Suppressor macrophage (primary cell): ENCODE results near the gene MET.
"Not testable (repeated sequence)": the region's sequence is repeated elsewhere in the genome, so short reads cannot be mapped to it uniquely, and the experiment has no call there.

ENCODE experiments used
- DNase-seq, 4 experiments: peaks; one replicate each; pipeline ENCODE4 v3.0.0-alpha.2; 2020 to 2022

MET gene

DNA sequence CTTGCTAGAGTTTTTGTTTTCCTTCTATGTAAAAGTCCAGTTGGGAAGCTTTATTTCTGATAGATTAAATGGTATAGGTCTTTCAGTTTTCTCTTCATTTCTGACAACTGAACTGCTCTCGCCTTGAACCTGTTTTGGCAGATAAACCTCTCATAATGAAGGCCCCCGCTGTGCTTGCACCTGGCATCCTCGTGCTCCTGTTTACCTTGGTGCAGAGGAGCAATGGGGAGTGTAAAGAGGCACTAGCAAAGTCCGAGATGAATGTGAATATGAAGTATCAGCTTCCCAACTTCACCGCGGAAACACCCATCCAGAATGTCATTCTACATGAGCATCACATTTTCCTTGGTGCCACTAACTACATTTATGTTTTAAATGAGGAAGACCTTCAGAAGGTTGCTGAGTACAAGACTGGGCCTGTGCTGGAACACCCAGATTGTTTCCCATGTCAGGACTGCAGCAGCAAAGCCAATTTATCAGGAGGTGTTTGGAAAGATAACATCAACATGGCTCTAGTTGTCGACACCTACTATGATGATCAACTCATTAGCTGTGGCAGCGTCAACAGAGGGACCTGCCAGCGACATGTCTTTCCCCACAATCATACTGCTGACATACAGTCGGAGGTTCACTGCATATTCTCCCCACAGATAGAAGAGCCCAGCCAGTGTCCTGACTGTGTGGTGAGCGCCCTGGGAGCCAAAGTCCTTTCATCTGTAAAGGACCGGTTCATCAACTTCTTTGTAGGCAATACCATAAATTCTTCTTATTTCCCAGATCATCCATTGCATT lies 27.1 kb downstream of the MET start:
- DNase-seq, result no peak

DNA sequence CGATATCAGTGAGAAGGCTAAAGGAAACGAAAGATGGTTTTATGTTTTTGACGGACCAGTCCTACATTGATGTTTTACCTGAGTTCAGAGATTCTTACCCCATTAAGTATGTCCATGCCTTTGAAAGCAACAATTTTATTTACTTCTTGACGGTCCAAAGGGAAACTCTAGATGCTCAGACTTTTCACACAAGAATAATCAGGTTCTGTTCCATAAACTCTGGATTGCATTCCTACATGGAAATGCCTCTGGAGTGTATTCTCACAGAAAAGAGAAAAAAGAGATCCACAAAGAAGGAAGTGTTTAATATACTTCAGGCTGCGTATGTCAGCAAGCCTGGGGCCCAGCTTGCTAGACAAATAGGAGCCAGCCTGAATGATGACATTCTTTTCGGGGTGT lies 27.7 kb downstream of the MET start:
- DNase-seq, result no peak

DNA sequence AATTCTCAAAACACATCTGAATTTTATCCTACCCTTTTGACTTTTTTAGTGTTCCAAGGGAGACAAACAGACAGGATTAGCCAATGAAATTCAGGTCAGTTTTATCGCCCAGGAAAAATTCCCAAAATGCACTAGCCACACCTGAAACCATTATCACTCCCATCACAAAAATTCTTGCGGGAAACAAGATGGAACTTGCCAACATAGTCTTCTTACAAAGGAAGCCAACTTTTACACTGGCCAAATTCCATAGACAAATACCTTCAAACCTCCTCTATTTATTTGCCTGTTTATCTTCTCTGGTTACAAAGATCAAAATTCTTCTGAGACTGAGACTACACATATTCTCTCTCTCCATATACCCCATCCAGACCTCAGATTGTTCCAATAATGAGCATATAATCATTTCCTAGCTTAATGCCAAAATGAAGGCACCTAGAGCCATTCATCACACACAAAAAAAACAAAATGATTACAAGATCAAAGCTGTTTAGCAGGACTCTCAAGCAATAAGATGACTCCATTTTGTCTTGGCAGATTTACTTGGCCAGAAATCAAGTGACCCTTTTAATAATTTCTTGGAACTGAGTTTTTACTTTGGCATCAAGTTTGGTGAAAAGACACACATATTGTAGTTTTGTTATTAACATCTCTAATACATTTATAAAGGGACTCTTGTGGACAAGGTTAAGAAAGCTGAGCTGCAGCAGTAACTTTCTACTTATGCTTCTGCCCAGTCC lies 30.2 kb downstream of the MET start:
- DNase-seq, result no peak

DNA sequence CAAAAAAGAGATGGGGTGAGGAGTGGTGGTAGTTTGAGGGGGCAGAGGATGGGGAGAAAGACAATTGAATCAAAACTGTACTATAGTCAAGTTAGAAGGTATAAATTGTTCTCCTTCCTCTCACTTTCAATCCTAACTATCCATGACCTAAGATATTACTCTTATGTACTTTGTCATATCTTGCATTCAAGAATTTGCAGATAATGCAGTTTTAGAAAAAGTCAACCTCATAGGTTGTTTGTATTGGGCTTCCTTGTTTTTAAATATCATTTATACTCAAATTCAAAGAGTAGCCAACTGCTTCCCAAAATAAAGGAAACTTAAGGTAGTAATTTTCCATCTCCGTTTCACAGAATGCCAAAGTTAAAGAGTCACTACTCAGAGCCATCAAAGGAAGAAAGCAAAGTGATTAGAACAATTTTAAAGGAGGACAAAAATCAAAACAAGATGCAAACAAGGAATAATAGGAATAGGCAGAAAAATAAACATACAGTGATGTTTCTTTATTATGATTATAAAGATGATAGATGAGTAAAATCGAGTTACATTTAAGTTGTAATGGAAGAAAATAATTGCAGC lies 32.7 kb downstream of the MET start:
- no peak for DNase-seq

DNA sequence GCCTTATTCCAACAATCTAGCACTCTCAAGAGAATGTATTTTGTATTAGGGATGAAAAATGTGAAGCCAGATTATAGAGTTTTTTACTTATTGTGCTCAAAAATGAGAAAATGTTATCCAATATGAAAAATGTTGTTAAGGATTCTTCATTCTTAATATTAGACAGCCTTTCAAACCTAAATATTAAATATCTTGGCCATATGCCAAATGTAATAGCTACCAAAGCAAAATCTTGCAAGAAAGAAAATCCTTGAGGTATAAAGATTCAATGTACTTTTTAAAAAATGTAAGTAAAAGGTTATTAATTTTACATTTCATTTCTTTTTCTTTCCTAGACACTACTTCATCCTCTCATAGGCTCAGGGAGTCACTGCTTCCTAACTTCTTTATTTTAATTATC lies 33.4 kb downstream of the MET start:
- no peak for DNase-seq

DNA sequence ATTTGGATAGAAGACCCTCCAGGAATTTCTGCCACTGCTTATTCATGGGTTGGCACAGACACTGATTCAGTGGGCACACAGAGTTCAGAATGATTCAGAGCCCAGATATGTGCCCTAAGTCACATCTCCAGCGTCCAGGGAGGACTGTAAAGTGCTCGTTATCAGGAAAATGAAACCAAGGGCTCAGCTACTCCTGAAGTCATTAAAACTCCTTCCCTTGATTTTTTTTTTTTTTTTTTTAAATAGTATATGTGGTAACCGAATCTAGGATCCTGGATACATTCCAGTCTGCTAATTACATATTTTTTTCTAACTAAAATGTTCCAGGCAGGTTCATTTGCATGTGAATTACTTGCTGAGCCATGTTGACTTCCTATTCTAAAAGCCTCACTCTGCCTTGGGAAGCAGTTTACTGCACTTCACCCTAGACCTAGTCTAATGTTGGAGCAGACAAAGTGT lies 34.7 kb downstream of the MET start:
- DNase-seq, result no peak

DNA sequence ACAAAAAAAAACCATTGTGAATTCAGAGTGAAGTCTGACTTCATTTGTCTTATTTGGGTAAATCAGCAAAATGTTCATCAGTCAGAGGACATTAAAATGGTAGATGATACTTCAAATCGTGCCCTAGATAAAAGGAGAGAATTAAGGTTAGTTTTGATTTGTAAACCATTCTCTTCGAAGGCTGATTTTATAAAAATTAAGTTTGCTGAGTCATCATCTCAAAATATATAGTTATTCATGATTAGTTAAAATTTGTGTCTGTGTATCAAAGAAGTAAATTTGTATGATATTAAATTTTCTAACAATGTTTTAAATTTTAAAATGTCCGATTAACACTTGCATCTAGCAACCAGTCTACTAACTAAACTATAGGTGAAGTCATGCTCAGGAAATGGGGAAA lies 35.3 kb downstream of the MET start:
- no peak for DNase-seq

DNA sequence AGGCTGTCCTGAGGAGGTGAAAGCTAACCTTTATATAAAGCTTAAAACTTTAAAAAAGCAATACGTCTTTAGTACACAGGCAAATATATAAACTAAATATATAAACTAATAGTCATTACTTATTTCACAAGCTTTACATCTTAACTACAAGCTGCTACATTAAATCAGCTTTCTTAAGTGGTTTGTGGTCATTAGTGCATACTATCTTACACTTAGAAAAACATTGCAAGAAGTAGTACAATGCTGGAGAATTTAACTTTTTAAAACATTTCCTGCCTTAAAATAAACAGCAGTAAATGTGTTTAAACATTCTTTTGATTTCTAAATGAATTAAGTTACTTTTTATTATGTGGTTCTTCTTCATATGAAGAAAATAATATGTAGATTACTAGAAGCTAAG lies 36.3 kb downstream of the MET start:
- no peak for DNase-seq

DNA sequence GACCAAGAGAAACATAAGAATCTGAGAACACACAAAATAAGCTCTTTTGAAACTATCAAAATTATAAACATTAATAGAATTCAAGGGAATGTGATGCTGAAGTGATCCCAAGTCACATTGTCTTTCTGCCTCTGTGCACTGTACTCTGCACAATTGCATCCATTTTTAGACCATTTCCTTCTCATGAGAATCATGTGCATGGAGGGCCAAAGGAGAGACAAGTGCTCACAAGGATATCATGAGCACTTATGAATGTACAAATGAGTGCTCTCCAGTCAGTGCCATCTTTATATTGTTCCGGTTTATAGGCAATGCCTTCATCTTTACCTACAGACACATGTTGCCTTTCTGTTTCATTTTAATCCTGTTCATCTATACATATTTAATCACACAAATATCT lies 36.9 kb downstream of the MET start:
- no peak for DNase-seq

DNA sequence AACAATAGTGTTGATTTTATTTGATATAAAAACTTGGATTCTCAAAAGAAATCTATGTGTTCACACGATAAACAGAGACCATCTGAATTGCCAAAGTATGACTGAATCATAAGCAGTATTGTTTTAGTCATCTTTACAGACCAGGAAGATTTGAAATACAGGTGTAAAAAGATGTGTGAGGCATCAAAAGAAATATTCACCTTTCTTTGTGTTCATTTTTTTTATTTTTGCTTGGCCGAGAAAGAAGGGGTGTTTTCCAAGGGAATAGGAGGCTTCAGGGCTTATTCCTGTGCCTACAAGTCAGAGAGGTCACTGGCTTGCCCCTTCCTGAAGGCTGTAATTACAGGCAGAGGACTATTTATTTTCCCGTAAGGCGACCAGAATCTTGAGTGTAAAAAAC lies 37.3 kb downstream of the MET start:
- no peak for DNase-seq

DNA sequence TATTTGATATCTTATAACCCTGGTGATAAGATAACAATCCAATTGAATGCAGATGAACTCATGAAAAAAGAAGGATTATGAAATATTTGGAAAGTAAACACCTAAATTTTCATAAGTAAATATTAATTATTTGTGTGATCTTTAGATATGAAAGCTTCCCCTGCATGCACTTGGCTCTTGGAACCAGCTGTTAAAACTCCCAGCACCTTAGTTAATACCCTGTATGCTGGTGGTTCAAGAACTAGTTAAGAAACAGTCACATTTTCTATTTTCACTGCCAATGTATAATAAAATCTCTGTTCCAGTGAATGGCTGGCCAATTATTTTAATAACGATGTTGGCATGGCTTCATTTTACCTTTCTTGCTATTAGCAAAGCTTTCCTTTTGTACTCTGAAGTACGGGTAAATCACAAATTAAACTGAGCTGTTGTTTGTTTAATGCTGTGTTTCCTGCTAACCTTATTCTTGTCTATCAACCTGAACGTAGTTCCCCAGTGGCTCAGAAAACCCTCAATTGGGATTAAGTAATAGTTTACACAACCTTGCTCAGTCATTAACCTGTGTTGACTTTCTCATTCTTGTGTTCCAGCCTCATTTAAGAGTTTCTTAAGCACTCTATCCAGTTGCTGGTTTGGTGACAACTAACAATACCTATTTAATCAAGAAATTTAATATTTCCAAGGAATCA lies 38.9 kb downstream of the MET start:
- no peak for DNase-seq

DNA sequence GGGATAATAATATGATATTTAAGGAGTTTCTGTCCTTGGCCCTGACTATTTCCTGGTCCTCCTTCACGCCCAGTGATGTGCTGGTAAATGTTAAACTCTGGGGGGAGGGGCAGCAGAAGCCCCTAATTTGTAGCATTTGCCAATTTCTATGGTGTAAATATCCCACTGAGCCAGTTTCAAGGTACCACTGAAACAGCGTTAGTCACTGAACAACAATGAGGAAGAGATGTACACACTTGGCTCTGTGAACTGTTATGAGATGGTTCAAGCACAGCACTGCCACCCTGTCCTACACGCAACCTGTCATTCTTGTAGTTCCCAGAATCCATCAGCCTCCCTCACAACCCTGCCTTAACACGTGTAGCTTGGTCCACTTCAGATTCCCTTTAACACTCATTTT lies 39.8 kb downstream of the MET start:
- no peak for DNase-seq

DNA sequence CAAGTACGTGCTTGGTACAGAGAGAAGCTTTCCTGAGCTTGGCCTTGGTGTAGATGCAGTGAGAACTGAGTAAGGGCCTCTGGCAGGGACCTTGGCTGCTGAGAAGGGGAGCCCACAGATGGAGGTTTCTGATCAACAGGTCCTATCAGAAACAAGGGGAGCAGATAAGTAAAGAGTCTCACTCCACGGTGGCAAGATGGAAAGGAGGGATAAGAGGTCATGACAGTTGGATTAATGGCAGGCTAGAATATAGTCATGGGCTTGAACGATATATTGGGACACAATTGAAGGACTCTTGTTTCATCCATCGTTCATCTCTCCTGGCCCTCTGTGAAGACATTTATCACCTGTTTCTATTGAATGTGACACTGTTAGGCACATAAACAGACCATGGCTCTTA lies 41.5 kb downstream of the MET start:
- no peak for DNase-seq

DNA sequence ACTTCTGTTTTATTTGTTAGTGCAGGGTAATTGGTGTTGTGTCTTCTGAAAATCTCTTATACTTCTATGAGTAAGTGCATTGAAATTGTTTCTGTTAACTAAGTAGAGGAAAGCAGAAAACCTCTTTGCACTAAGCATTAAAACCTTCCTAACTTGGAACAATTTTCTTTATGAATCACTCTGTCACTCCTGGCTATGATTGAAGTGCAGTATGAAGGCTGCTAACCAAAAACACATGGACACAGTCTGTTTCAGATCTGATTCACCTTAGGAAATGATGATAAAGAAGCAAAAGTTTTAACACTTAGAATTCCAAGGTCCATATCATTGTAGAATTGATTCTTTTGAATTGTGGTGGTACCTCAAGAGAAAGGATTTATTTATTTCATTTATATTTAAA lies 41.9 kb downstream of the MET start:
- no peak for DNase-seq

DNA sequence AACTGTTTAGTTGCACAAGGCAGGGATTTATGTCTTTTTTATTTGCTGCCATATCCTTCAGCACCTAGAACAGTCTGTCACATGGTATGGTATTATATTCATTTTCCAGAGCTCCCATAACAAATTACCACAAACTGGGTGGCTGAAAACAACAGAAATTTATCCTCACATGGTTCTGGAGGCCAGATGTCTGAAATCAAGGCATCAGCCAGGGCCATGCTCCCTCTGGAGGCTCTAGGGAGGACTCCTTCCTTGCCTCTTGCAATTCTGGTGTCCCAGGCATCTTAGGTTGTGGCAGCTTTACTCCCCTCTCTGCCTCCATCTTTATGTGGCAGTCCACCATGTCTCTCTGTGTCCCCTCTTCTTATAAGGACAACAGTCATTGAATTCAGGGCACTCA lies 43.1 kb downstream of the MET start:
- DNase-seq, result no peak

DNA sequence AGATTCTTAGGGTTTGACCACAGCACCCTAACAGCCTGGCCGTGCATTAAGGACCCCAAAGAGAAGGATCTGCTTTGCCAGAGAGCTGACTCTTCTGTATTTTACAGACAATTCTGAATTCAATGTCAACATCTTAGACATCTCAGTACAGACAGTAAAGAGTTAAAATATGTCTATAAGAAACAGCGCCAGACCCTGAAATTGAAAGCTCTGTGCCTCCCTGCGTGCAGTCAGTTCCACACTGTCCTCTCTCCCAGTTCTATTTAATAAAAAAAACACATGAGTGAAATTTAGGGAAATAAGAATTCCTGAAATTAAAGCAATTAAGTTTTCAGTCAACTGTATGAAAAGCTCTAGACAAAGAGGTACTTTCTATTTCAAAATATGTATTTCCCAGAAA lies 45.1 kb downstream of the MET start:
- no peak for DNase-seq

DNA sequence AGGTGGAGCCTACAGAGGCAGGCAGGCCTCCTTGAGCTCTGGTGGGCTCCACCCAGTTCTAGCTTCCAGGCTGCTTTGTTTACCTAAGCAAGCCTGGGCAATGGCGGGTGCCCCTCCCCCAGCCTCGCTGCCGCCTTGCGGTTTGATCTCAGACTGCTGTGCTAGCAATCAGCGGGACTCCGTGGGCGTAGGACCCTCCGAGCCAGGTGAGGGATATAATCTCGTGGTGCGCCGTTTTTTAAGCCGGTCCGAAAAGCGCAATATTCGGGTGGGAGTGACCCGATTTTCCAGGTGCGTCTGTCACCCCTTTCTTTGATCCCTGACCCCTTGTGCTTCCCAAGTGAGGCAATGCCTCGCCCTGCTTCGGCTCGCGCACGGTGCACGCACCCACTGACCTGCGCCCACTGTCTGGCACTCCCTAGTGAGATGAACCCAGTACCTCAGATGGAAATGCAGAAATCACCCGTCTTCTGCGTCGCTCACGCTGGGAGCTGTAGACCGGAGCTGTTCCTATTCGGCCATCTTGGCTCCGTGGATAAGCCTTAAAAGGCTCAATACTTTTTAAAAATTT lies 52.0 kb downstream of the MET start:
- DNase-seq, result not testable (repeated sequence)

DNA sequence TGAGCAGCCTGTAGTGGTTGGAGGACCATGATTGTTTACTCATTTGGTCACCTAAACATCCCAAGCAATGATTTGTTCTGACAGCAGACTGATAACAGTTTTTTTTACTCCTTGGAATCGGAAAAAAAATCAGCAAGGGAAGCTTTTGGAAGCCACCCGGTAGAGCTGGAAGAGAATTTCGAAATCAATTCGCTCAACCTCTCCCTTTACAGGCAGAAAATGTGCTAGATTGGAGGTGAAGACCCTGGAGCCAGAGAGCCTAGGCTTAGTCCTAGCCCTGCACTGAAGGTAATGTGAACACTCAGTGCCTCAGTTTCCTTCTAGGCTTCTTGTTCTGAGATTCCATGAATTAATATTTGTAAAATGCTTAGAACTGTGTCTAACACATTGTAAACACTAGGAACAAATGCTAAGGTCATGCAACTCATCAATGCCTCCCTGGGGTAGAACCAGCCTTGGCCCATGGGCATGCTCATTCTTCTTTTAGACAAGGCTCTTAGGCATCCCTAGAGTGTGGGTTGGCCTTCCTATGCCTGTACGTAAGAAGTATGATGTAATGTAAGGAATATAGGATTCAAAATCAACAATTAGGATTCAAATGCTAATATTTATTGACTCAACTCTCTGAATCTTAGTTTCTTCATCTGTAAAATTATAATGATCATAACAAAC lies 52.7 kb downstream of the MET start:
- no peak for DNase-seq

DNA sequence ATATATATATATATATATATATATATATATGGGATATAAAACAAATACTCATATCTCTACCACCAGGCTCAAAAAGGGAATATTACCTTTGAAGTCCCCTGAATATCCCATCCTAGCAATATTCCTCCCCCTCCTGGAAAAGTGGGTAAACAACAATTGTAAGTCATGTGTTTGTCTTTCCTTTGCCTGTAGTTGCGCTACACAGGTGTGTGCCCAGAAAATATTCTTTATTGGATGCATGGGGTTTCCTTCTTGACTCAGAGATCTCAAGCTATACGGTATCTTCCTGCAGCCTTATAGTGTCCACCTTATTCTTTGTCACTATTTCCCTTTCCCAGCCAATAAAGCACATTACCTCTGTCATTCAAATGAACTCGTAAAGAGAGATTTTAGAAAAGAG lies 54.2 kb downstream of the MET start:
- DNase-seq, result no peak

DNA sequence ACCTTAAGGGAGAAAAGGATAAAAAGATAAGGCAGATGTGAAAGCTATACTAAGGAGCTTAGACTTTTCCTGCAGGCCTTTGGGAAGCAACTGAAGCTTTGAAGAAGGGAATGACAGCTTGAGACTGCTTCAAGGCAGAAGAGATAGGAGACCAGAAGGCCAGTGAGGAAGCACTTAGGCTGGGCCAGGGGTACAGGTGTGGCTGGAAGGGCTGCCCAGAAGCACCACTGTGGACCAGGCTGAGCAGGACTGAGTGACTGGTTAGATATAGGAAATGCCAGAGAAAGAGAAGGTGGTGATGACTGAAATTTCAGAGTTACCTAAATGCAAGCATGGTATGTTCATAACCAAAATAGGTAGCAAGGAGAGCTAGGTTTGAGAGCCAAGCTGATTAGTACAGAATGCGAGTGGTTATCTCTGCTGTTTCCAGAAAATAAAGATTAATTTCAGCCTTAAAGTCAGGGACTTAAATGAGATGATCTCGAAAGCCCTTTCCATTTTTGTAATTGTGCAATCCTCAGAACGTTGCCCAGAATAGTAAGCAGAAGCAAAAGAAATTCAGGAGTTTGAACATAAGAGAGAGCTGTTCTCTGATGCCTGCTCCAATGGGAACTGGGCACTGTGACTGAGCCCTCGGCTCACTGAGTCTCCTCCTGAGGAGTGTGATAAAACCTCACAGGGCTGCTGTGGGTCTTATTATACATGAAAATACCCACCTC lies 54.9 kb downstream of the MET start:
- DNase-seq, result peak in 2 of 4 experiments; percentile 15 to 22

DNA sequence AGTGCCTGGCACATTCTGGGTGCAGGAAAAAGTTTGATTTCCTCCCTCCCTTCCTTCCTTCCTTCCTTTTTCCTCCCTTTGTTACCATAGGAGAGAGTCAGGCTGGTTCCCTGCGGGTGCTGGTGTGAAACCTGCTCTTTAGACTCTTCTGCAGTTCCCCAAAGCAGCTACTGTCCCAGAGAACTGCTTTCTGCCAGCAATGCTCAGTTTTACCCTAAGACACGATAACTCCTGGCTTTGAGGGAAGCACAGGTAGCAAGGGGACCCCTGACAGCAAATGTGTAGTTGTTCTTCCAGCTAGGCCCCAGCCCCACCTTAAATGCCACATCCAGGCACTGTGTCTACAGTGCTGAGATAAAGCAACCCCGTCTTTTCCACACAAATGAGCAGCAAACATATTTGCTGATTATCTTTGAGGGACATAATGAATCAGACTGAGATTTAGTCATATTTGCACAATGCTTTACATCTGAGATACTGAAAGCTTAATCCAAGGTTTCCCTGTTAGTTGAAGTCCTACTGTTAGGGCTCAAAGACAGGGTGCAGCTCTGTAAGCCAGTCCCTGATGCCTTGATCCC lies 55.5 kb downstream of the MET start:
- DNase-seq, result no peak
